ENCODE results near the gene POLR3B.

- TF ChIP-seq ATF6 (CRISPR knock-in tag; IDR thresholded peaks at IDR 0.05) = no peak
- TF ChIP-seq, protein P1, sequence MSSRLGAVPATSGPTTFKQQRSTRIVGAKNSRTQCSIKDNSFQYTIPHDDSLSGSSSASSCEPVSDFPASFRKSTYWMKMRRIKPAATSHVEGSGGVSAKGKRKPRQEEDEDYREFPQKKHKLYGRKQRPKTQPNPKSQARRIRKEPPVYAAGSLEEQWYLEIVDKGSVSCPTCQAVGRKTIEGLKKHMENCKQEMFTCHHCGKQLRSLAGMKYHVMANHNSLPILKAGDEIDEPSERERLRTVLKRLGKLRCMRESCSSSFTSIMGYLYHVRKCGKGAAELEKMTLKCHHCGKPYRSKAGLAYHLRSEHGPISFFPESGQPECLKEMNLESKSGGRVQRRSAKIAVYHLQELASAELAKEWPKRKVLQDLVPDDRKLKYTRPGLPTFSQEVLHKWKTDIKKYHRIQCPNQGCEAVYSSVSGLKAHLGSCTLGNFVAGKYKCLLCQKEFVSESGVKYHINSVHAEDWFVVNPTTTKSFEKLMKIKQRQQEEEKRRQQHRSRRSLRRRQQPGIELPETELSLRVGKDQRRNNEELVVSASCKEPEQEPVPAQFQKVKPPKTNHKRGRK (tag; IDR thresholded peaks at IDR 0.05) = no peak
- no peak for TF ChIP-seq SMARCE1 (IDR thresholded peaks at IDR 0.05)
- TF ChIP-seq, protein P2, sequence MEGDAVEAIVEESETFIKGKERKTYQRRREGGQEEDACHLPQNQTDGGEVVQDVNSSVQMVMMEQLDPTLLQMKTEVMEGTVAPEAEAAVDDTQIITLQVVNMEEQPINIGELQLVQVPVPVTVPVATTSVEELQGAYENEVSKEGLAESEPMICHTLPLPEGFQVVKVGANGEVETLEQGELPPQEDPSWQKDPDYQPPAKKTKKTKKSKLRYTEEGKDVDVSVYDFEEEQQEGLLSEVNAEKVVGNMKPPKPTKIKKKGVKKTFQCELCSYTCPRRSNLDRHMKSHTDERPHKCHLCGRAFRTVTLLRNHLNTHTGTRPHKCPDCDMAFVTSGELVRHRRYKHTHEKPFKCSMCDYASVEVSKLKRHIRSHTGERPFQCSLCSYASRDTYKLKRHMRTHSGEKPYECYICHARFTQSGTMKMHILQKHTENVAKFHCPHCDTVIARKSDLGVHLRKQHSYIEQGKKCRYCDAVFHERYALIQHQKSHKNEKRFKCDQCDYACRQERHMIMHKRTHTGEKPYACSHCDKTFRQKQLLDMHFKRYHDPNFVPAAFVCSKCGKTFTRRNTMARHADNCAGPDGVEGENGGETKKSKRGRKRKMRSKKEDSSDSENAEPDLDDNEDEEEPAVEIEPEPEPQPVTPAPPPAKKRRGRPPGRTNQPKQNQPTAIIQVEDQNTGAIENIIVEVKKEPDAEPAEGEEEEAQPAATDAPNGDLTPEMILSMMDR (IDR thresholded peaks at IDR 0.05 in 2 of 3, conservative IDR thresholded peaks at IDR 0.05 in 1 of 3; ENCODE audit: insufficient read depth in 2 of 3, low read depth in 1 of 3, low read length in 3 of 3) = no peak
- TF ChIP-seq, protein P3, sequence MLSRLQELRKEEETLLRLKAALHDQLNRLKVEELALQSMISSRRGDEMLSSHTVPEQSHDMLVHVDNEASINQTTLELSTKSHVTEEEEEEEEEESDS (CRISPR knock-in tag; IDR thresholded peaks at IDR 0.05) = no peak
- TF ChIP-seq HLTF (IDR thresholded peaks at IDR 0.05) = no peak
- no peak for TF ChIP-seq NR1H2 (CRISPR knock-in tag; IDR thresholded peaks at IDR 0.05)
- no peak for TF ChIP-seq ARID2 (IDR thresholded peaks at IDR 0.05)
- TF ChIP-seq NR2C2 (CRISPR knock-in tag; IDR thresholded peaks at IDR 0.05) = no peak
- no peak for TF ChIP-seq NR2C2 (tag; IDR thresholded peaks at IDR 0.05)
- no peak for TF ChIP-seq CREB3 (tag; conservative IDR thresholded peaks at IDR 0.05; ENCODE audit: low read depth)
- no peak for TF ChIP-seq SPI1 (IDR thresholded peaks at IDR 0.05; ENCODE audit: borderline replicate concordance, low read depth, low read length)
- no peak for TF ChIP-seq MTA2 (IDR thresholded peaks at IDR 0.05; ENCODE audit: low read depth)
- TF ChIP-seq EZH2 (IDR thresholded peaks at IDR 0.05; ENCODE audit: borderline replicate concordance, low read depth, low read length) = no peak
Observed at GRCh38 chr12:106527356-106527755, 169.8 kb downstream of the POLR3B start.

Measured in K562 (cell line).